ENCODE measurements around the gene MKKS. TPM values are rescaled to one million over a fixed set of nuclear protein-coding genes. Genes with fewer than 3 reads are reported as not detected.

The MKKS gene
- total RNA-seq, 4 donors from 2014 or later, result 0.80 to 22.5 (median 17.6) TPM

DNA sequence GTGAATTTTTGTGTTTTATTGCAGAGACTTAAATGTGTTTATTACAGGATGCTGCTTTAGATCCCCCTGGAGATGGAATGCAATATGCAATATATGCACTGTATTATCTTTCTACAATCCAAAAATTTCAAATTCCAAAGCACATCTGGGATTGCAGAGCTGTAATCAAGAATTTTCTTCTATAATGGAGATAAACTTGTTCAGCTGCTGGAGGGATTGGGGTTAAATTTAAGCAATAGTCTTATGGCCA is 66.4 kb downstream of the MKKS start:
- Histone ChIP-seq H3K27me3 (no peaks in the 10 kb centered on the region), H3K4me3 (no peak overlapping the region), H3K36me3 (no peaks in the 10 kb centered on the region), H3K27ac (no peak overlapping the region), H3K9me3 (no peaks in the 10 kb centered on the region), H3K4me1 (peaks cover 0 to 11% (median 0%) of the 10 kb centered on the region in 4 donors)
- in situ Hi-C loops (cut with MboI; ENCODE audit: low pct_ligation_motif_present in 1 of 4, low pct_unique_long_range_greater_than_20kb in 1 of 4, low sequenced_read_pairs in 3 of 4) (no loop called here), intact Hi-C loops (cut with DNase I; ENCODE audit: low total_unique reads) (no loop called here)
- TF ChIP-seq, protein P1, sequence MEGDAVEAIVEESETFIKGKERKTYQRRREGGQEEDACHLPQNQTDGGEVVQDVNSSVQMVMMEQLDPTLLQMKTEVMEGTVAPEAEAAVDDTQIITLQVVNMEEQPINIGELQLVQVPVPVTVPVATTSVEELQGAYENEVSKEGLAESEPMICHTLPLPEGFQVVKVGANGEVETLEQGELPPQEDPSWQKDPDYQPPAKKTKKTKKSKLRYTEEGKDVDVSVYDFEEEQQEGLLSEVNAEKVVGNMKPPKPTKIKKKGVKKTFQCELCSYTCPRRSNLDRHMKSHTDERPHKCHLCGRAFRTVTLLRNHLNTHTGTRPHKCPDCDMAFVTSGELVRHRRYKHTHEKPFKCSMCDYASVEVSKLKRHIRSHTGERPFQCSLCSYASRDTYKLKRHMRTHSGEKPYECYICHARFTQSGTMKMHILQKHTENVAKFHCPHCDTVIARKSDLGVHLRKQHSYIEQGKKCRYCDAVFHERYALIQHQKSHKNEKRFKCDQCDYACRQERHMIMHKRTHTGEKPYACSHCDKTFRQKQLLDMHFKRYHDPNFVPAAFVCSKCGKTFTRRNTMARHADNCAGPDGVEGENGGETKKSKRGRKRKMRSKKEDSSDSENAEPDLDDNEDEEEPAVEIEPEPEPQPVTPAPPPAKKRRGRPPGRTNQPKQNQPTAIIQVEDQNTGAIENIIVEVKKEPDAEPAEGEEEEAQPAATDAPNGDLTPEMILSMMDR (IDR thresholded peaks at IDR 0.05), result no peak
- TF ChIP-seq POLR2A (IDR thresholded peaks at IDR 0.05) (no peak), POLR2AphosphoS5 (IDR thresholded peaks at IDR 0.05) (no peak), EP300 (IDR thresholded peaks at IDR 0.05; ENCODE audit: low read depth) (no peak)
- DNase-seq, result no peak

DNA sequence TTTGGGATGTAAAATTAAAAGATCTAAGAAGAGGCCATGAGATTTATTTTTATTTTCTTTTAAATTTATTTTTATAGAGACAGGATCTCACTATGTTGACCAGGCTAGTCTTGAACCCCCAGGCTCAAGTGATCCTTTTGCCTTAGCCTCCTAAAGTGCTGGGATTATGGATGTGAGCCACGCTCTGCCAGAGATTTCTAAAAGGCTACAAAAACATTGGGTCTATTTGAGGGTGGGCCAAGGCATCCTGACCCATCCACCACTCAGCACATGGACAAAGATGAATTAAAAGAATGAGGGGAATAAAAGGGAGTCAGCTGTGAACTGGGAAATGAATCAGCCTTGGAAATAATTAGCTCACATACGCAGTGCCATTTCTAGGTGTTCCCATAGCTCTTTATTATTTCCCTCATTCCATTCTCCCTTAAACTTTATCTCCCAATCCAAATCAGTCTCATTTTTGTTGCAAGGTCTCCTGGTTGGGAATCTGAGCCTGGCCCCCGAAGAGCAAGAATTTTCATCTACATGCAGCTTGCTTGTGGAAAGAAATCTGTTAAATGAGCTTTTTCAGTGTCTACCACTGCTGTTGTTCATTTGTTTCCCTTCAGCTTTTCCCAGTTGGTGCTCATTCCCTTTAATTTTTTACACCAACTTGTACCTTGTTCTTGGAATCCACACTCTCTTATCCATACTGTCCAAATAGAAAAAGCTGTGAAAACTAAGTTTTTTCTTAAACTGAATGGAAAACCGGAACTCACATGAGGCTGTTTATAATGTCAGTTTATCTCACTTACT is 66.9 kb downstream of the MKKS start:
- 65 to 69% methylated on average over 3 to 4 of the region's 4 CpGs for WGBS, 2 donors (ENCODE audit: low coverage in 1 of 2)
- no peak for DNase-seq
- Histone ChIP-seq H3K36me3 (no peaks in the 10 kb centered on the region), H3K9me3 (no peaks in the 10 kb centered on the region), H3K27ac (no peak overlapping the region), H3K4me3 (no peak overlapping the region), H3K27me3 (no peaks in the 10 kb centered on the region), H3K4me1 (peaks cover 0 to 11% (median 0%) of the 10 kb centered on the region in 4 donors)
- TF ChIP-seq EP300 (IDR thresholded peaks at IDR 0.05; ENCODE audit: low read depth) (no peak), POLR2A (IDR thresholded peaks at IDR 0.05) (no peak), POLR2AphosphoS5 (IDR thresholded peaks at IDR 0.05) (no peak)
- TF ChIP-seq, protein P1 (IDR thresholded peaks at IDR 0.05), result no peak
- in situ Hi-C loops (cut with MboI; ENCODE audit: low pct_ligation_motif_present in 1 of 4, low pct_unique_long_range_greater_than_20kb in 1 of 4, low sequenced_read_pairs in 3 of 4), result no loop called here
- intact Hi-C loops (cut with DNase I; ENCODE audit: low total_unique reads), result no loop called here

GRCh38 chr20:10362674-10363073 is 71.3 kb downstream of the MKKS start:
- H3K4me1 ChIP-seq, result no peaks in the 10 kb centered on the region
- intact Hi-C loops (cut with DNase I; ENCODE audit: low total_unique reads) (no loop called here), in situ Hi-C loops (cut with MboI; ENCODE audit: low pct_ligation_motif_present in 1 of 4, low pct_unique_long_range_greater_than_20kb in 1 of 4, low sequenced_read_pairs in 3 of 4) (no loop called here)
- no peaks in the 10 kb centered on the region for H3K9me3 ChIP-seq
- no peaks in the 10 kb centered on the region for H3K27me3 ChIP-seq
- no peak for DNase-seq
- H3K27ac ChIP-seq, result no peak overlapping the region
- 73 to 85% methylated on average over 1 of the region's 1 CpG for WGBS, 2 donors (ENCODE audit: low coverage in 1 of 2)
- no peak for TF ChIP-seq POLR2A (IDR thresholded peaks at IDR 0.05)
- no peaks in the 10 kb centered on the region for H3K36me3 ChIP-seq
- H3K4me3 ChIP-seq, result no peak overlapping the region

DNA sequence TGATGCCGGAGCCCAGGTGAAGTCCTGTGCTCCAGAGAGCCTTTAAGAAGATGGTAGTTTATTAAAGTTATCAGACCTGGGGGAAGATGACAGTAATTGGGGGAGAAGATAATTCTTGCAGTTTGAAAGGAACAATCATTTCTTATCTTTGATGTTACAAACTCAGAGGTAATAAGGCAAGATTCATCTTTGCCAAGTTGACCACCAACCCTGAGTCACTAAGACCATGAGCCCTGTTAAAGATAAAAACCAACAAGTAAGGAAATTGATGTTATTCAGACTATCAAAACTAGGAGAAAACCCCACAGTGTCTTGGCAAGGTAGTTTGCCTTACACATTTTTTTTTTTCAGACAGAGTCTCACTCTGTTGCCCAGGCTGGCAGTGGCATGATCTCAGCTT is 73.1 kb downstream of the MKKS start:
- H3K4me1 ChIP-seq, result no peaks in the 10 kb centered on the region
- 78 to 86% methylated on average over 1 of the region's 1 CpG for WGBS, 2 donors (ENCODE audit: low coverage in 1 of 2)

More for the DNA sequence above, 73.1 kb downstream of the MKKS start:
- Histone ChIP-seq H3K4me3 (no peak overlapping the region), H3K27me3 (no peaks in the 10 kb centered on the region), H3K36me3 (no peaks in the 10 kb centered on the region), H3K27ac (no peak overlapping the region), H3K9me3 (no peaks in the 10 kb centered on the region)
- in situ Hi-C loops (cut with MboI; ENCODE audit: low pct_ligation_motif_present in 1 of 4, low pct_unique_long_range_greater_than_20kb in 1 of 4, low sequenced_read_pairs in 3 of 4), result no loop called here
- no peak for DNase-seq
- intact Hi-C loops (cut with DNase I; ENCODE audit: low total_unique reads), result no loop called here
- TF ChIP-seq, protein P1 (IDR thresholded peaks at IDR 0.05), result no peak
- TF ChIP-seq POLR2AphosphoS5 (IDR thresholded peaks at IDR 0.05) (no peak), EP300 (IDR thresholded peaks at IDR 0.05; ENCODE audit: low read depth) (no peak), POLR2A (IDR thresholded peaks at IDR 0.05) (no peak)
